Left lung (tissue), 10 donors: Measurements from ENCODE around the gene NDUFS2. TPM values are rescaled to one million over a fixed set of nuclear protein-coding genes. Genes with fewer than 3 reads are reported as not detected.

Source experiments
- ATAC-seq: fragments of 200-7000 bp; cut with Tn5 transposase; one replicate; pipeline ENCODE4 v1.9.1; 2020; ENCODE audit warnings: moderate library complexity
- DNase-seq, 4 donors: peaks; one replicate each; pipeline ENCODE4 v3.0.0-alpha.2; 2013 to 2020
- H3K27ac ChIP-seq, 2 donors: fragments of 200-600 bp; sonication (generic) in 1 of 2; one replicate each; pipeline versions ENCODE4 v1.5.0 to v1.8.0; 2020 to 2021
- H3K27me3 ChIP-seq, 2 donors: fragments of 200-600 bp; sonication (generic) in 1 of 2; one replicate each; pipeline versions ENCODE4 v1.5.0 to v1.8.0; 2020 to 2021
- H3K36me3 ChIP-seq, 2 donors: fragments of 200-600 bp; sonication (generic) in 1 of 2; one replicate each; pipeline versions ENCODE4 v1.5.0 to v1.8.0; 2020 to 2021
- H3K4me1 ChIP-seq, 2 donors: fragments of 200-600 bp; one replicate each; pipeline ENCODE4 v1.8.0; 2021
- H3K4me3 ChIP-seq, 2 donors: fragments of 200-600 bp; sonication (generic) in 1 of 2; one replicate each; pipeline versions ENCODE4 v1.5.0 to v1.8.0; 2020 to 2021; ENCODE audit warnings: mild to moderate bottlenecking in 1 of 2
- H3K9me3 ChIP-seq, 2 donors: fragments of 200-600 bp; sonication (generic) in 1 of 2; one replicate each; pipeline versions ENCODE4 v1.5.0 to v1.8.0; 2020 to 2021
- CTCF ChIP-seq, 2 donors: fragments of 200-600 bp; sonication (generic) in 1 of 2; IDR thresholded peaks; one replicate each; pipeline versions ENCODE4 v1.5.0 to v1.8.0; 2021; ENCODE audit warnings: antibody characterized with exemption in 2 of 2
- intact Hi-C, 2 donors: fragments of 100-400 bp; cut with DNase I; formaldehyde crosslinking; loops; one replicate each; pipeline versions ENCODE4 v1.11.2 to v1.14.2; 2022
- polyA plus RNA-seq, 6 donors: library from polyadenylated mRNA; unstranded; fragments of 120-200 nt; gene quantifications; one replicate each; pipeline ENCODE4 v1.2.1, GENCODE V29; 2013; ENCODE audit not compliant: insufficient read length in 6 of 6
- total RNA-seq, 2 donors: library from RNA; stranded (reverse); fragmentation: NEBNext Ultra II Directional; extraction: Animal tissue kit (Norgen Biotek cat#: 25700); gene quantifications; one replicate each; pipeline ENCODE4 v1.2.1, GENCODE V29; 2021
- donor health status: DM: no; HTN: yes; CAD: no.
- donor health status: DM: no; HTN: no; CAD: no.

NDUFS2 gene
- total and polyA plus RNA-seq, 8 donors = 67.7 to 188 (median 151) TPM

DNA sequence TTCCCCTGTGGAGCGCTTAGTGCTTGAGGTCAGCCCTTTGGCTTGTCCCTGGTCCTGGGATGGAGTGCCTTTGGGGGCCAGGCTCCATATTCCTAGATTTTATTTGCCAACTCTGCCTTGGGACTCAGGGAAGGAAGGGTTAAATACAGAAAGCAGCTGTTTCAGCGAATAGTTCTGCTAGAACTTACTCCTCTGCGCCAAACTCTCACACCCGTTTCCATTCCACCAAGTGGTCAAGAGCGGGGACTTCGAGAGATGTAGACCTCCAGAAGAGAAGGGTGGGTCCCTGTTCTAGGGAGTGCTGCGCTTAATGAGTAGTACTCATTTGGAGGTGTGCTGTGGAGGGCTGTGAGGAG lies 23.0 kb downstream of the NDUFS2 start:
- intact Hi-C loops = loop anchor here in 1 of 2 donors (10.0 kb wide), 1 partner anchor 160 kb away; no protein-coding TSS in a partner anchor
- no peak for TF ChIP-seq CTCF (IDR thresholded peaks at IDR 0.05)
- Histone ChIP-seq H3K4me1 (peaks cover 11 to 41% of the 10 kb centered on the region in 2 donors), H3K36me3 (peaks cover 0 to 29% of the 10 kb centered on the region in 2 donors), H3K4me3 (no peak overlapping the region), H3K27me3 (no peaks in the 10 kb centered on the region), H3K27ac (peak overlapping the region in 1 of 2 donors; percentile 76), H3K9me3 (no peaks in the 10 kb centered on the region)
- no peak for ATAC-seq
- no peak for DNase-seq

GRCh38 chr1:161225534-161226319 lies 23.6 kb downstream of the NDUFS2 start, which contains the start of gene TOMM40L:
Gene TOMM40L, plus strand, starts transcription at chr1:161226060. Its CDS starts 430 bp downstream, at chr1:161226490.
- H3K27ac ChIP-seq = peak within 1 kb of the TSS in 1 of 2 donors; percentile 76
- no peaks in the 10 kb centered on the region for H3K9me3 ChIP-seq
- peaks cover 11 to 41% of the 10 kb centered on the region in 2 donors for H3K4me1 ChIP-seq
- DNase-seq (peak; percentile 85 to 96 (median 94)), ATAC-seq (peak; percentile 96)
- intact Hi-C loops = loop anchor here in 1 of 2 donors (10.0 kb wide), 1 partner anchor 159 kb away; no protein-coding TSS in a partner anchor
- H3K27me3 ChIP-seq = no peaks in the 10 kb centered on the region
- TF ChIP-seq CTCF (IDR thresholded peaks at IDR 0.05) = peak; percentile 40 to 49
- H3K4me3 ChIP-seq = peak within 1 kb of the TSS; percentile 48 to 59
- H3K36me3 ChIP-seq = peaks cover 0 to 29% of the 10 kb centered on the region in 2 donors

DNA sequence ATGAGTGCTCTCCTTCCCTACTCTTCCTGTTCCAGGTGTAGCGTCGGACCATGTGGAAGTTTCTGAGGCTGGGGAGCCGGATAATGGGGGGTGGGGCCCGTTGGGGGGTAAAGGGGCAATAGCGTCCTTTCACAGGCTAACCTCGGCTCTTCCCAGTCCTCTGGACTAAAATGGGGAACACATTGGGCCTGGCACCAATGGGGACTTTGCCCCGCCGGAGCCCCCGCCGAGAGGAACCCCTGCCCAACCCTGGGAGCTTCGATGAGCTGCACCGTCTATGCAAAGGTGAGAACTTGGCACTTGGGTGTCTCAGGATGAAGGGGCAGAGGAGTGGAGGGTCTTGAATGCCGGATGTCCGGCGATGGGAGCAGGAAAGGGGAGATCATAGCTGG lies 24.1 kb downstream of the NDUFS2 start:
- intact Hi-C loops = loop anchor here in 1 of 2 donors (10.0 kb wide), 1 partner anchor 158 kb away; no protein-coding TSS in a partner anchor
- no peak for TF ChIP-seq CTCF (IDR thresholded peaks at IDR 0.05)
- H3K4me3 ChIP-seq = peak overlapping the region; percentile 48 to 59
- no peaks in the 10 kb centered on the region for H3K27me3 ChIP-seq
- H3K4me1 ChIP-seq = peaks cover 11 to 37% of the 10 kb centered on the region in 2 donors
- peaks cover 0 to 29% of the 10 kb centered on the region in 2 donors for H3K36me3 ChIP-seq
- DNase-seq (no peak), ATAC-seq (no peak)
- H3K27ac ChIP-seq = peak overlapping the region in 1 of 2 donors; percentile 76
- no peaks in the 10 kb centered on the region for H3K9me3 ChIP-seq

DNA sequence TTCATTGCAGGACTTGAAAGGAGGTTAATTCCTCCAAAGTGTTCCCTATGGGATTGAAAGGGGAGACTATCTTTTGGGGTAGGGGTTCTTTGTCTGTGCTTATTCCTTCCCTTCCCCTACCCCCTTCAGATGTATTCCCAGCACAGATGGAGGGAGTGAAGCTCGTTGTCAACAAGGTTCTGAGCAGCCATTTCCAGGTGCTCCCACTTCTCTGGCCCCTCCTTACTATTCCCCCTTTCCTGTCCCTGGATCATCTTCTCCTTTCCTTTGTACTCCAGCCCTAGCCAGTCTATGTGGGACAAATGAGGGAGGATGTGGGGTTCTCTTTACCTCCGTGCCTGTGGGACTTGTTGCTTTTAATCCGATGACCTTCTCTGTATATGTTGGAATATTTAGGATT lies 24.6 kb downstream of the NDUFS2 start:
- DNase-seq (no peak), ATAC-seq (no peak)
- Histone ChIP-seq H3K4me1 (peaks cover 11 to 37% of the 10 kb centered on the region in 2 donors), H3K4me3 (peak overlapping the region; percentile 48 to 59), H3K36me3 (peaks cover 0 to 29% of the 10 kb centered on the region in 2 donors), H3K9me3 (no peaks in the 10 kb centered on the region), H3K27me3 (no peaks in the 10 kb centered on the region), H3K27ac (peak overlapping the region in 1 of 2 donors; percentile 59)
- no peak for TF ChIP-seq CTCF (IDR thresholded peaks at IDR 0.05)
- intact Hi-C loops = loop anchor here in 1 of 2 donors (10.0 kb wide), 1 partner anchor 158 kb away; no protein-coding TSS in a partner anchor
